Thyroid gland (tissue), 4 donors: ENCODE data around the gene MAP3K5.

ENCODE experiments used
- POLR2A ChIP-seq, 2 donors: fragments of 450-650 bp; IDR thresholded peaks; one replicate each; pipeline ENCODE4 v1.6.1; 2017; ENCODE audit warnings: antibody characterized with exemption in 2 of 2, mild to moderate bottlenecking in 2 of 2, moderate library complexity in 1 of 2
- TF ChIP-seq, protein P1 (sequence below), 6 experiments: fragments of 200-600 bp in 3 of 6; fragments of 450-650 bp in 3 of 6; sonication (generic) in 3 of 6; IDR thresholded peaks; one replicate each; pipeline ENCODE4 v1.5.1; 2016 to 2019; ENCODE audit warnings: antibody characterized with exemption in 6 of 6, mild to moderate bottlenecking in 2 of 6, inconsistent platforms in 1 of 6, moderate library complexity in 1 of 6

DNA sequence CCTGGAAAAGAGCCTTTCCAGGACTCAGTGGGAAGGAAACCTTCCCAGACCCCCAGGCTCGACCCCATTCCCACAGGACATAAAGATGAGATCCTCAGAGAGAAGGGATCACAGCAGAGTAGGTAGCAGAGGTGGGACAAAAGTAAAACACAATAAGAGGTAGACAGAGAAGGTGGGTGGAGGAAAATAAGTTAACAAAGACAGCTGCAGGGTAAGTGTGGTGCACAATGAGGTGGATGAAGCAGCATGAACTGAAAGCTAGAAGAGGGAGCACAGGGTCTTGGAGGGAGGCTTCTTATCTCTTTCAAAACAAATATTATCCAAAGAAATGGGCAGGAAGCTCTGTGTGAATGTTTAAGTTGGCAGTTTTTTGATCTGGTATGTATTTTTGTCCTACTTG, 228.1 kb downstream of the MAP3K5 start:
- TF ChIP-seq, protein P1, sequence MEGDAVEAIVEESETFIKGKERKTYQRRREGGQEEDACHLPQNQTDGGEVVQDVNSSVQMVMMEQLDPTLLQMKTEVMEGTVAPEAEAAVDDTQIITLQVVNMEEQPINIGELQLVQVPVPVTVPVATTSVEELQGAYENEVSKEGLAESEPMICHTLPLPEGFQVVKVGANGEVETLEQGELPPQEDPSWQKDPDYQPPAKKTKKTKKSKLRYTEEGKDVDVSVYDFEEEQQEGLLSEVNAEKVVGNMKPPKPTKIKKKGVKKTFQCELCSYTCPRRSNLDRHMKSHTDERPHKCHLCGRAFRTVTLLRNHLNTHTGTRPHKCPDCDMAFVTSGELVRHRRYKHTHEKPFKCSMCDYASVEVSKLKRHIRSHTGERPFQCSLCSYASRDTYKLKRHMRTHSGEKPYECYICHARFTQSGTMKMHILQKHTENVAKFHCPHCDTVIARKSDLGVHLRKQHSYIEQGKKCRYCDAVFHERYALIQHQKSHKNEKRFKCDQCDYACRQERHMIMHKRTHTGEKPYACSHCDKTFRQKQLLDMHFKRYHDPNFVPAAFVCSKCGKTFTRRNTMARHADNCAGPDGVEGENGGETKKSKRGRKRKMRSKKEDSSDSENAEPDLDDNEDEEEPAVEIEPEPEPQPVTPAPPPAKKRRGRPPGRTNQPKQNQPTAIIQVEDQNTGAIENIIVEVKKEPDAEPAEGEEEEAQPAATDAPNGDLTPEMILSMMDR (IDR thresholded peaks at IDR 0.05): no peak
- TF ChIP-seq POLR2A (IDR thresholded peaks at IDR 0.05): no peak
